Thoracic aorta (tissue), 2 donors: ENCODE results near the gene PCK1. TPM values are rescaled to one million over a fixed set of nuclear protein-coding genes. Genes with fewer than 3 reads are reported as not detected.

Experiments used
- ATAC-seq: fragments of 150-250 bp; one replicate; pipeline ENCODE4 v1.8.0; 2017; ENCODE audit warnings: low read depth; ENCODE audit not compliant: insufficient number of reproducible peaks, low FRiP score
- DNase-seq: peaks from one replicate; pipeline ENCODE4 v3.0.0-alpha.2; 2020; ENCODE audit warnings: low spot score
- H3K27ac ChIP-seq, 2 donors: fragments of 200-600 bp; sonication (generic); 1 replicate in 1 of 2; 2 replicates in 1 of 2; pipeline ENCODE4 v1.5.1; 2016; ENCODE audit warnings: mild to moderate bottlenecking in 2 of 2, moderate library complexity in 2 of 2
- H3K27me3 ChIP-seq: fragments of 200-600 bp; sonication (generic); replicated peaks from 2 replicates; pipeline ENCODE4 v1.6.0; 2016; ENCODE audit warnings: mild to moderate bottlenecking; ENCODE audit not compliant: insufficient read depth
- H3K36me3 ChIP-seq: fragments of 200-600 bp; sonication (generic); one replicate; pipeline ENCODE4 v1.5.1; 2016
- H3K4me1 ChIP-seq, 2 donors: fragments of 200-600 bp; sonication (generic); 1 replicate in 1 of 2; 2 replicates in 1 of 2; pipeline versions ENCODE4 v1.5.1 to v1.6.0; 2016; ENCODE audit warnings: low read depth in 2 of 2, mild to moderate bottlenecking in 1 of 2; ENCODE audit not compliant: control insufficient read depth in 1 of 2
- H3K4me3 ChIP-seq: fragments of 200-600 bp; sonication (generic); 2 replicates; pipeline ENCODE4 v1.5.1; 2016; ENCODE audit warnings: mild to moderate bottlenecking
- H3K9me3 ChIP-seq: fragments of 200-600 bp; sonication (generic); 2 replicates; pipeline ENCODE4 v1.5.1; 2016
- total RNA-seq, 2 donors: library from RNA; depleted of rRNA; stranded (reverse); fragments of >200 nt; gene quantifications; one replicate each; pipeline versions ENCODE4 v1.1.0 to v1.2.3, GENCODE V29; 2016
- TF ChIP-seq, protein P1 (sequence below): fragments of 200-600 bp; sonication (generic); IDR thresholded peaks from one replicate; pipeline ENCODE4 v1.5.1; 2019; ENCODE audit warnings: antibody characterized with exemption

Gene PCK1
- total RNA-seq, 2 donors from 2014 or later = 0.56 to 4.2 TPM

DNA sequence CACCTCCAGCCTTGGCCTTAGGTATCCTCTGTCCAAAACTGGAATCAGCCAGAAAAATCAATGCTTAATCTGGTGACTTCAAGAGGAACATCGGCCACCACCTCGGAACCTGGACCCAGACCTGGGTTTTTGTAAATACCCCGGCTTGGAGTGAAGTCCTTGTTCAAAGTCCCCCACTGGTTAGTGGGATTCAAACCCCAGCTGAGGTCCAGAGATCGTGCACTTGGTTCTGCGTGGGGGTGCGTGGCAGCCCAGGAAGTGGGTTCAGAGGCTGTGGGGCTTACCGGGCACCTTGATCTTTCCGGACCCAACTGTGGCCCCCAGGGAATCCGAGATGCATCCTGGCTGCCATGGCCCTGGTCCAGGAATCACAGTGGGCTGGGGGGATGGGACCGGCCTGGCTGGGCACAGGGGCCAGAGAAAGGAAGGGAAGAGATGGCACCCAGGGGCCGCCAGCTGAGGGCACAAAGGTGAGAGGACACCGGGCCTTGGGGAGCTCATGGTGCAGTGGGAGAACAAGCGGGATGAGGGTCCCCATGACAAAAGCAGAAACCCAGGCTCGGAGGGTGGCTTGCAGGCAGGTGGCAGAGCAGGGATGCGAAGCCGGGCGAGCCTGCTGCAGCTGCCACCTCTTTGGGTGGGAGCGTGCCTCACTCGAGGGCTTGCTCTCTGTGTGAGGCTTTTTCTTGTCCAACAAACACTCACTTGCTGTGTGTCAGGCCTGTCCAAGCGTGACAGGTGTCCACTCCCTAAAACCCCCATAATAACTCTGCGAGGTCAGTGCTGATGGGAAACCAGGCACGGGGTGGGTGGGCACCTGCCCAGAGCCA is 31.6 kb downstream of the PCK1 start:
- TF ChIP-seq, protein P1, sequence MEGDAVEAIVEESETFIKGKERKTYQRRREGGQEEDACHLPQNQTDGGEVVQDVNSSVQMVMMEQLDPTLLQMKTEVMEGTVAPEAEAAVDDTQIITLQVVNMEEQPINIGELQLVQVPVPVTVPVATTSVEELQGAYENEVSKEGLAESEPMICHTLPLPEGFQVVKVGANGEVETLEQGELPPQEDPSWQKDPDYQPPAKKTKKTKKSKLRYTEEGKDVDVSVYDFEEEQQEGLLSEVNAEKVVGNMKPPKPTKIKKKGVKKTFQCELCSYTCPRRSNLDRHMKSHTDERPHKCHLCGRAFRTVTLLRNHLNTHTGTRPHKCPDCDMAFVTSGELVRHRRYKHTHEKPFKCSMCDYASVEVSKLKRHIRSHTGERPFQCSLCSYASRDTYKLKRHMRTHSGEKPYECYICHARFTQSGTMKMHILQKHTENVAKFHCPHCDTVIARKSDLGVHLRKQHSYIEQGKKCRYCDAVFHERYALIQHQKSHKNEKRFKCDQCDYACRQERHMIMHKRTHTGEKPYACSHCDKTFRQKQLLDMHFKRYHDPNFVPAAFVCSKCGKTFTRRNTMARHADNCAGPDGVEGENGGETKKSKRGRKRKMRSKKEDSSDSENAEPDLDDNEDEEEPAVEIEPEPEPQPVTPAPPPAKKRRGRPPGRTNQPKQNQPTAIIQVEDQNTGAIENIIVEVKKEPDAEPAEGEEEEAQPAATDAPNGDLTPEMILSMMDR = no peak
- Histone ChIP-seq H3K4me3 (no peak overlapping the region), H3K27me3 (no peaks in the 10 kb centered on the region), H3K4me1 (peaks cover 0 to 8% of the 10 kb centered on the region in 2 donors), H3K36me3 (no peaks in the 10 kb centered on the region), H3K27ac (no peak overlapping the region), H3K9me3 (no peaks in the 10 kb centered on the region)
- DNase-seq = no peak
- ATAC-seq = no peak

DNA sequence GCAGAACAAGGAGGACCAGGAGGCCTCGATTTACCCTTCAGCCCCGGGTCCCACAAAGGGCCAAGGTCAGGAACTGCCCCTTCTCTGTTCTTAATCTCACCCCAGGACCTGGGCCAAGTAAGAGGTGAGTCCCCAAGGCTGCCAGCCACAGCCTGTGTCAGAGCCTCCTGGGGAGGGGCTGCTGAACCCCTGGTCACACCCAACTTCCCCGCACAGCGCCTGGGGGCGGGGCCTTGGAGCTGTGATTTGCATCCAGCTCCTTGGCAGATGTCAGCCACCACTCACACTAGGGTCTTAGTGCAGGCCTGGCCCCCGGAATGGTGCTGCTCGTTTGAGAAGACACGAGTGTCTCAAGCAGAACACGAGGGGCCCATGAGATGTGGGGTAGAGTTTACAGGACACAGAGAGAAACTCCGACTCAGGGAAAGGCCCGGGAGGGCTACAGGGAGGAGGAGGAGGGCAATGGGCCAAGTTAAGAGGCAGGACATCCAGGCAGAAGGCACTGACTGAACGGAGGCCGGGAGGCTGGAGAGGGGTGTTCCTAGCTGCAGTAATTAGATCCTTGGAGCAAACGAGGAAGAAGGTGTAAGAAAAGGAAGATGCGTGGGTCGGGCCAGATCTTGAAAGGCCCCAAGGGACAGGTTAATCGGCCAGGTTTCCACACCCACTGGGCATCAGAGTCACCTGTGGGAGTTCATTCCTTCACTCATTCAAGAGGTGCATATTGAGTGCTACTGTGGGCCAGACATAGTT is 32.4 kb downstream of the PCK1 start:
- no peak for DNase-seq
- Histone ChIP-seq H3K4me1 (peaks cover 0 to 8% of the 10 kb centered on the region in 2 donors), H3K4me3 (no peak overlapping the region), H3K9me3 (no peaks in the 10 kb centered on the region), H3K27me3 (no peaks in the 10 kb centered on the region), H3K27ac (no peak overlapping the region), H3K36me3 (no peaks in the 10 kb centered on the region)
- no peak for ATAC-seq
- TF ChIP-seq, protein P1 = no peak

DNA sequence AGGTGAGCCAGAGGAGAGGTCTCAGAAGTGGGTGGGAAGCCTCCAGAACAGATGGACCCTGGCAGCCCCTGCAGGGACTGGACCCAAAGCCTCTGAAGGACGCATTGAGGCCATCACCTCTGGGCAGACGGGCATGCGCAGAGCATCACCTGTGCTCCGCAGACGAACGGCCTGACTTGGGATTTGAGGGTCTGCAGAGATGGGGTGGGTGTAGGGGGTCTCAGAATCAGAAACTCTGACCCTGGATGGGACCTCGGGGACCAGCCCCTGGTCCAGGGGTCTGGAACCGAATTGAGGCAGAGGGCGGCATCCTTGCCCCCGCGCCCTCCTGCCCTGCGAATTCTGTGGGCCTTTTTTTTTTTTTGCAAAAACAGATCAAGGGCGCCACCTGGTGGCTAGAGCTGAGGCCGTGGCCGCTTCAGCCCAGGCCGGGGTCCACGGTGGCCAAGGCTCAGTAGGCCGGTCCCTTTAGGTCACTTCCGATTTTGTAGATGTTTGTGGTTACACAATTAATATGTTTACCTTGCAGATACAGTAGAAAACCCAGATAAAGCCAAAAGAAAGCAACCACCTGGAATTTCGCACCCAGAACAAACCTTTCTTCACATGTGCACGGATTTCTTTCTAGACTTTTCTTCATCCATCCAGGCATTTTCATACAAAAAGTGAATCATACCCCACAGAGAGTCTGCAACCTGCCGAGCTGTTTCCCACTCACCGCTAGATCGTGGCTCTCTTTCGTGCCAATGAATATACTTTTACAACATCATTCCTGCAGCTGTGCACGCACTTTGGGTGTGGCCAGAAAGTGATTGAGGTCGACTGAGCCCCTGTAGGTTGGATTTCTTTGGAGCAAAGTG is 33.4 kb downstream of the PCK1 start:
- Histone ChIP-seq H3K27me3 (no peaks in the 10 kb centered on the region), H3K9me3 (no peaks in the 10 kb centered on the region), H3K27ac (no peak overlapping the region), H3K4me1 (peaks cover 0 to 8% of the 10 kb centered on the region in 2 donors), H3K4me3 (no peak overlapping the region), H3K36me3 (no peaks in the 10 kb centered on the region)
- TF ChIP-seq, protein P1 = peak; percentile 92
- ATAC-seq = no peak
- DNase-seq = no peak

DNA sequence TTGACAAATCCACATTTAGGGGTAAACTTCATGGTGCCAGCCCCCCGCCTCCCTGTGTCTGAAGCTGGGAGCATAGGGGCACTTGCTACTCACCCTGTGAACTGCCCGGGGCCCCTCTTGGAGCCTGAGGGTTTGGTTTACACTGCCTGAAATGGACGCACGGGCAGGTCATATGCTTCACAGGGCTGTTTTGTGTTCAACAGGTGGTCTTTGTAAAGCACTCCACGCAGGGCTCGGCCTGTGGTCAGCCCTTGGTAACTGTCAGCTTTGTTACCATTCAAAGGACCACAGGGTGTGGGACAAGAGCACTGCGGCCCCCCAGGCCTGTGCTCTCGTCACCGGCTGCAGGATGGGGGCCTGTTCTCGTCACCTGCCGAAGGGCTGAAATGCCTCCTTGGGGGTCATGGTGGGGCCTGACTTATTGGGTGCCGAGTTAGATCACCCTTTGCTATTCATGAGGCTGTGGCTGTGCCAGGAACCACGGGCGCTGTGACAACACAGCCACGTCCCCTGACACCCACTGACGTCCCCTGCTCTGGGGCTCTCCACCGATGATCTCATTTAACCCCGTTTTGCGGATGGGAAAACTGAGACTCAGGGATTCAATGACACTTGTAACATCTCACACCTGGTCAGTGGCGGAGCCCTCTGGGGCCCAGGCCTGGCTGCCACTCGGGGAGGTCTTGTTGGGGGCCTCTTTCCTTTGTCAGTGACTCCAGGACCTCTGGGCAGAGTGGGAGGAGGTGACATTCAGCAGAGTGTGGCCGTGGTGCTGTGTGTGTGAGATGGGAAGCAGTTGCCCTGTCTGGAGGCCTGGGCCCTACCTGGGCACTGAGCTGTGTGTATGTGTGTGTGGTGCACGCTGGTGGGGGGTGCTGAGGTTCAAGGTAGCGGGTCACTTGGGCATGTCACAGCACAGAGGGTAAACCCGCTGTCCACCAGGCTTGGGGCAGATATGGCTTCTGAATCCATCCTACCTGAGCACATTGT is 34.4 kb downstream of the PCK1 start:
- no peak for DNase-seq
- Histone ChIP-seq H3K4me3 (no peak overlapping the region), H3K27ac (no peak overlapping the region), H3K36me3 (no peaks in the 10 kb centered on the region), H3K27me3 (no peaks in the 10 kb centered on the region), H3K9me3 (no peaks in the 10 kb centered on the region), H3K4me1 (peaks cover 0 to 8% of the 10 kb centered on the region in 2 donors)
- ATAC-seq = no peak
- TF ChIP-seq, protein P1 = no peak
